Mucosa of rectum (tissue), 2 donors: ENCODE data around the gene C16orf95.

Experiments used
- H3K27ac ChIP-seq, 2 donors: one replicate each; pipeline ENCODE4 v1.7.0; 2013; ENCODE audit warnings: inconsistent platforms in 2 of 2, low read depth in 2 of 2, low read length in 2 of 2
- H3K27me3 ChIP-seq, 2 donors: one replicate each; pipeline ENCODE4 v1.7.0; 2013; ENCODE audit warnings: low read length in 2 of 2; ENCODE audit not compliant: control insufficient read depth in 2 of 2, insufficient read depth in 2 of 2
- H3K36me3 ChIP-seq, 2 donors: one replicate each; pipeline ENCODE4 v1.7.0; 2013; ENCODE audit warnings: low read length in 2 of 2; ENCODE audit not compliant: control insufficient read depth in 2 of 2, insufficient read depth in 2 of 2
- H3K4me1 ChIP-seq, 2 donors: one replicate each; pipeline ENCODE4 v1.7.0; 2013; ENCODE audit warnings: low read length in 2 of 2, mild to moderate bottlenecking in 1 of 2; ENCODE audit not compliant: control insufficient read depth in 2 of 2, insufficient read depth in 2 of 2
- H3K4me3 ChIP-seq, 2 donors: one replicate each; pipeline ENCODE4 v1.7.0; 2013; ENCODE audit warnings: low read length in 2 of 2
- H3K9ac ChIP-seq, 2 donors: one replicate each; pipeline ENCODE4 v1.7.0; 2013; ENCODE audit warnings: low read length in 2 of 2, low read depth in 1 of 2, mild to moderate bottlenecking in 1 of 2
- H3K9me3 ChIP-seq, 2 donors: one replicate each; pipeline ENCODE4 v1.7.0; 2013; ENCODE audit warnings: low read length in 2 of 2; ENCODE audit not compliant: control insufficient read depth in 2 of 2
- donor health status: healthy.
- donor health status: Normal muscosa, but diverticular disease.

Gene C16orf95

DNA sequence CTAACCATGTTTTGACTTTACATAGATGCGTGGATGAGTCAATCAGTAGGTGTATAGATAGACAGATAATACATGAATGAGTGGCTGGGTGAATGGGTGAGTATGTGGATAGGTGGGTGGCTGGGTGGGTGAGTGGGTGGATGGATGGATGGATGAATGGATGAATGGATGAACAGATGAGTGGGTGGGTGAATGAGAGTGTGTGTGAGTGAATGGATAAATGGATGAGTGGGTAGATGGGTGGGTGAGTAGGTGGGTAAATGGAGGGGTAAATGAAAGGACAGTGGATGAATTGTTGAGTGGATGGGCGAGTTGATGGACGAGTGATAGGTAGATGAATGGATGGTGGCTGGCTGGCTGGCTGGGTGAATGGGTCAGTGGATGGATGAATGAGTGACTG lies 23.2 kb downstream of the C16orf95 start:
- no peak overlapping the region for H3K4me3 ChIP-seq
- no peak overlapping the region for H3K27ac ChIP-seq
- H3K9me3 ChIP-seq = peaks cover 0 to 4% of the 10 kb centered on the region in 2 donors
- peaks cover 0 to 18% of the 10 kb centered on the region in 2 donors for H3K4me1 ChIP-seq
- no peaks in the 10 kb centered on the region for H3K27me3 ChIP-seq
- no peaks in the 10 kb centered on the region for H3K36me3 ChIP-seq
- H3K9ac ChIP-seq = no peak overlapping the region

DNA sequence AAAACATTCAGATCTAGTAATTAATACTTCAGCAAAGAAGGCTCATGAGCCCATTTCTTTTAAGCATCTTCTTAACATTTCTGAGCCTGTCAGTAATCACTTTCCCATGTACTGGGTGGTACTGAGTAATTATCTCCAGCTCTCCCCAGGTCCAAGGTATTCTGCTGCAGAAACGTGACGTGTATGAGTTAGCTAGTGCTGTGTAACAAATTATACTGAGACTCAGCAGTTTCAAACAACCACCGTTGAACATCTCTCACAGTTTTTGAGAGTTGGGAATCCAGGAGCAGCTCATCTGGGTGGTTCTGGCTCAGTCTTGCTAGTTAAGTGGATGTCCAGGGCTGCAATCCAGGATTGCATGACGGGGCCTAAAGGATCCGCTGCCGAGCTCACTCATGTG lies 25.2 kb downstream of the C16orf95 start:
- no peak overlapping the region for H3K27ac ChIP-seq
- peaks cover 0 to 13% of the 10 kb centered on the region in 2 donors for H3K4me1 ChIP-seq
- peaks cover 0 to 4% of the 10 kb centered on the region in 2 donors for H3K9me3 ChIP-seq
- H3K36me3 ChIP-seq = no peaks in the 10 kb centered on the region
- no peak overlapping the region for H3K4me3 ChIP-seq
- no peak overlapping the region for H3K9ac ChIP-seq
- no peaks in the 10 kb centered on the region for H3K27me3 ChIP-seq

GRCh38 chr16:87288753-87289362 lies 28.3 kb downstream of the C16orf95 start:
- no peak overlapping the region for H3K9ac ChIP-seq
- no peak overlapping the region for H3K27ac ChIP-seq
- H3K27me3 ChIP-seq = no peaks in the 10 kb centered on the region
- no peaks in the 10 kb centered on the region for H3K4me1 ChIP-seq
- H3K9me3 ChIP-seq = peaks cover 0 to 4% of the 10 kb centered on the region in 2 donors
- no peaks in the 10 kb centered on the region for H3K36me3 ChIP-seq
- H3K4me3 ChIP-seq = no peak overlapping the region

DNA sequence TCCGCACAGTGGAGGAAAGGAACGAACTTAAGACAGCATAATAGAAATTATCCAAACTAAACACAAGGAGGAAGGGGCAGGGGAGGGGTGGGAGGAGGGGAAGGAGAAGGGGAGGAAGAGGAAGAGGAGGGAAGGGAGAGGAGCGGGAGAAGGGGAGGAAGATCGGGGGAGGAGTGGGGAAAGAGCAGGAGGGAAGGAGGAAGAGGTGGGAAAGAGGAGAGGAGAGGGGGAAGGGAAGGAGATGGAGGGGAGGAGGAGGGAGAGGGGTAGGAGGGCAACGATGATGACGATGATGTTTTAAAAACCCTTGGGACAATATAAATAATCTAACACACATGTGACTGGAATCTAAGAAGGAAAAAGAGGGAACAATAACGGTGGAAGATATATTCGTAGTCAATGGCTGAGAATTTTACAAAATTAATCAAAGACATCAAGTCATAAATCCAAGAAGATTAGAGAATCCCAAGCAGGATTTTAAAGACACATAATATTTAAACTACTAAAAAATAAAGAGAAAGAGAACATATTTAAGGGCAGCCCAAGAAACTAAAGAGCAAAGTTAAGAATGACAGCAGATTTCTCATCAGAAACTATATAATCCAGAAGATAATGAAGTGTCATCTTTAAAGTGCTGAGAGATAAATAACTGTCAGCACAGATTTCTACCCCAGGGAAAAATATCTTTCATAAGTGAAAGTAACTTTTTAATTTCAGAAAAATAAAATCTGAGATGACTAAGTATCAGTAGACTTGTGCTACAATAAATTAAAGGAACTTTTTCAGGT lies 30.2 kb downstream of the C16orf95 start:
- H3K27me3 ChIP-seq = no peaks in the 10 kb centered on the region
- H3K9me3 ChIP-seq = peaks cover 0 to under 1% of the 10 kb centered on the region in 2 donors
- no peak overlapping the region for H3K27ac ChIP-seq
- no peaks in the 10 kb centered on the region for H3K36me3 ChIP-seq
- no peak overlapping the region for H3K9ac ChIP-seq
- no peak overlapping the region for H3K4me3 ChIP-seq
- H3K4me1 ChIP-seq = no peaks in the 10 kb centered on the region

DNA sequence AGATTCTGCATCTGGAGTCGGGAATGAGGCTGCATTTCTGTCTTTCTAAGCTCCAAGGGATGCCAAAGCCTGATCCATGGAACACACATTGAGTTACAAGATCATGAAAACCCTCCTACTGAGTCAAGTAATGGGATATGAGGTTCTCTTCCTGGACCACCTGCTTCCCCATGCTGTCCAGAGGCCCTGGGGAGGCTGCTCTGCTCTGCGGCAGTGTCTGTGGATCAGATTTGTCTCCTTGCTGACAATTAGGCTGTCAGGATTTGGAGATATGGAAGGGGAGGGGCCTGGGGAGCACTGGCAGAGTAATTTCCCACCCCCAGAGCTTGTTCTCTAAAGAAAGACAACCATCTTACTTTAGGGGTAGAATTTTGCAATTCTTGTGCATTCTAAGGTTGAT lies 33.0 kb downstream of the C16orf95 start:
- H3K36me3 ChIP-seq = no peaks in the 10 kb centered on the region
- no peaks in the 10 kb centered on the region for H3K27me3 ChIP-seq
- H3K4me1 ChIP-seq = no peaks in the 10 kb centered on the region
- H3K27ac ChIP-seq = no peak overlapping the region
- no peaks in the 10 kb centered on the region for H3K9me3 ChIP-seq
- no peak overlapping the region for H3K9ac ChIP-seq
- H3K4me3 ChIP-seq = no peak overlapping the region

- H3K27me3 ChIP-seq = no peaks in the 10 kb centered on the region
- no peak overlapping the region for H3K4me3 ChIP-seq
- H3K27ac ChIP-seq = no peak overlapping the region
- no peaks in the 10 kb centered on the region for H3K9me3 ChIP-seq
- H3K36me3 ChIP-seq = no peaks in the 10 kb centered on the region
- H3K9ac ChIP-seq = no peak overlapping the region
- H3K4me1 ChIP-seq = peaks cover 3 to 14% of the 10 kb centered on the region in 2 donors
Measured at GRCh38 chr16:87279094-87279658, 38.0 kb downstream of the C16orf95 start.

- no peaks in the 10 kb centered on the region for H3K9me3 ChIP-seq
- H3K36me3 ChIP-seq = no peaks in the 10 kb centered on the region
- no peak overlapping the region for H3K4me3 ChIP-seq
- H3K27me3 ChIP-seq = no peaks in the 10 kb centered on the region
- peaks cover 3 to 14% of the 10 kb centered on the region in 2 donors for H3K4me1 ChIP-seq
- peak overlapping the region in 1 of 2 donors; percentile 43 for H3K9ac ChIP-seq
- no peak overlapping the region for H3K27ac ChIP-seq
Measured at GRCh38 chr16:87278191-87279093, 38.8 kb downstream of the C16orf95 start.

GRCh38 chr16:87276924-87277323 lies 40.3 kb downstream of the C16orf95 start:
- no peaks in the 10 kb centered on the region for H3K9me3 ChIP-seq
- H3K9ac ChIP-seq = no peak overlapping the region
- no peak overlapping the region for H3K27ac ChIP-seq

GRCh38 chr16:87276091-87276701 lies 41.0 kb downstream of the C16orf95 start:
- H3K4me3 ChIP-seq = no peak overlapping the region

More at GRCh38 chr16:87276924-87277323, 40.3 kb downstream of the C16orf95 start:
- H3K4me1 ChIP-seq = peaks cover 3 to 14% of the 10 kb centered on the region in 2 donors
- no peaks in the 10 kb centered on the region for H3K36me3 ChIP-seq
- H3K4me3 ChIP-seq = no peak overlapping the region
- peaks cover 0 to 2% of the 10 kb centered on the region in 2 donors for H3K27me3 ChIP-seq

More at GRCh38 chr16:87276091-87276701, 41.0 kb downstream of the C16orf95 start:
- no peak overlapping the region for H3K27ac ChIP-seq
- peaks cover 0 to 2% of the 10 kb centered on the region in 2 donors for H3K27me3 ChIP-seq
- H3K9me3 ChIP-seq = no peaks in the 10 kb centered on the region
- no peaks in the 10 kb centered on the region for H3K36me3 ChIP-seq
- peaks cover 3 to 14% of the 10 kb centered on the region in 2 donors for H3K4me1 ChIP-seq
- no peak overlapping the region for H3K9ac ChIP-seq
